Dedifferentiated amniotic fluid mesenchymal stem cell (primary cell): ENCODE measurements around the gene IMMT.
"Not testable (repeated sequence)": the region's sequence is repeated elsewhere in the genome, so short reads cannot be mapped to it uniquely, and the experiment has no call there.

ENCODE experiments used
- DNase-seq: peaks from one replicate; pipeline ENCODE4 v3.0.0-alpha.2; 2016; ENCODE audit errors: extremely low spot score

Gene IMMT

DNA sequence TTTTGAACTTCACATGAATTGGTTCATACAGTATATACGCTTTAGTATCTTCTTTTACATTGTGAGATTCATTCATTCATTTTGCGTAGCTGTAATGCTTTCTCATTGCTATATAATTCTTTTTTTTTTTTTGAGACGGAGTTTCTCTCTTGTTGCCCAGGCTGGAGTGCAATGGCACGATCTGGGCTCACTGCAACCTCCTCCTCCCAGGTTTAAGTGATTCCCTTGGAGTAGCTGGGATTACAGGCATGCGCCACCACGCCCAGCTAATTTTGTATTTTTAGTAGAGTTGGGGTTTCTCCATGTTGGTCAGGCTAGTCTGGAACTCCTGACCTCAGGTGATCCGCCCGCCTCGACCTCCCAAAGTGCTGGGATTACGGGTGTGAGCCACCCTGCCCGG, 5.3 kb upstream of the IMMT start:
- DNase-seq, result not testable (repeated sequence)

DNA sequence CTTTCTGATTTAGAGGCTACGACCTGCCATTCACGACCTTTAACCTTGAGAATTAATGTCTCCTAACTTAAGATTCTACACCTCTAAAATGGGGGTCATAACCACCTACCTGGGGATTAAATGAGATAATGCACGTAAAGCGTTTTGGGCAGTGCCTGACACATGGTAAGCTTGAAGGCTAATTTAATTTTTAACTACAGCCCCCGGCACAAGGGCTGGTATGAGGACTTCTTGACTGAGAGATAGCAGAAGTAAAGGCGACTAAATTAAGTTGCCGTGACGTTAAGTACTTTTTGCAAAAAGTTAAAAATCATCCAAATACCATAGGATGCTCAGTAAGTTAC, 4.5 kb upstream of the IMMT start:
- no peak for DNase-seq

DNA sequence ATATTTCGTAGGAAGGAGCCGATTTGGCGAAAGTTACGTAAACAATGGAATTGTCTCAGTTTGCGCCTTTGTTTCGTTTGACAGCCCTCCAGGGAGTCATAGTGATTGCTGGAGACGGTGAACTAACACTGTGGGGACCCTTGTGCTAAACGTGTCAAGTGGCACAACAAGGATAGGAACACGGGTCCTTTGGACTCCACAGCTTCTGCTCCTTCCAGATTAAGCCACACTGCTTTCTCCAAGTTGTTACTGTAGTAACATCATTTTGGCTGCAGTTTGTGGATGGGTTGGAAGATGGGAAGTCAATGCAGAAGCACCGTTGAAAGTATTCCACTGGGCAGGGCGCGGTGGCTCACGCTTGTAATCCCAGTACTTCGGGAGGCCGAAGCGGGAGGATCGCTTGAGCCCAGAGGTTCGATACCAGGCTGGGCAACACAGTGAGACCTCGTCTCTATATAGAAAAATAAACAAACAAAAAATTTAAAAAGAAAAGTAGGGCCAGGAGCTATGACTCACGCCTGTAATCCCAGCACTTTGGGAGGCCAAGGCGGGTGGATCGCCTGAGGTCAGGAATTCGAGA, 636 bp upstream of the IMMT start:
- no peak for DNase-seq

DNA sequence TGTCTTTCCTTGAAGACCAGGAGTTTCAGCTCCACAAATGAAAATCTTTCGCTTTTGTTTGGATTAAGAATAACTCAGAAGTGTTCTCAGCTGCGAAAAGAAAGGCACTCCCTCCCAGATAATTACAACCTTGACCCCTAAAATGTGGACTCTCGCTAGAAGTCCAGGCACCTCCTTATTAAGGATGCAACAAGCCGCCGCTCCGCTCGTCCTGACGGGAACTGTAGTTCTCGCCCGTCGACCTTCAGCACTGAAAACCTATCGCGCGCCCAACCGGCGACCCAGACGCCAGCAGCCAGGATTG, 559 bp downstream of the IMMT start:
- DNase-seq, result no peak

DNA sequence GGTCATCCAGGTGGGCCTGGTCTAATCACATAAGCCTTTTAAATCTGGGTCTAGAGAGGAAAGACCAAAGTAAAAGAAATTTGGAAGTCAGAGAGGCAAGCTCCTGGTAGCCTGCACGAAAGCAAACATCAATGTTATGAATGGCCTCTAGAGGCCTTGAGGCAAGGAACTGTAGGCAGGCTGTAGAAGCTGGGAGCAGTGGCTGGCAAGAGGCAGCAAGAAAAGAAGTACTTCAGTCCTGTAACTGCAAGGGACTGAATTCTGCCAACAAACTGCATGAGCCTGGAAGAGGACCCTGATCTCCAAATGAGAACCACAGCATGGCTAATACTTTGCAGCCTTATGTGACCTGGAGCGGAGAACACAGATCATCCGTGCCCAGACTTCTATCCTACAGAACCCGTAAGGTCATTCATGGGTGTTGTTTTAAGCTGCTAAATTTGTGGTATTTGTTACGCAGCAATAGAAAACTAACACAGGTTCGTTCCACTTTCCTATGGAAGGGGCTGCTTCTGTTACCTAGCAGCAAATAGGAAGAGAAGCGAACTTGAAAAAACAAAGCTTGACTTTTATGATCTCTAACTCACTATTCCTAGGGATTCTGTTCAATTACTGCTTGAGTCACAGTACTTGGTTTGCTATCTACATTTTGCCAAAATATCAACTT, 1.2 kb downstream of the IMMT start:
- no peak for DNase-seq

DNA sequence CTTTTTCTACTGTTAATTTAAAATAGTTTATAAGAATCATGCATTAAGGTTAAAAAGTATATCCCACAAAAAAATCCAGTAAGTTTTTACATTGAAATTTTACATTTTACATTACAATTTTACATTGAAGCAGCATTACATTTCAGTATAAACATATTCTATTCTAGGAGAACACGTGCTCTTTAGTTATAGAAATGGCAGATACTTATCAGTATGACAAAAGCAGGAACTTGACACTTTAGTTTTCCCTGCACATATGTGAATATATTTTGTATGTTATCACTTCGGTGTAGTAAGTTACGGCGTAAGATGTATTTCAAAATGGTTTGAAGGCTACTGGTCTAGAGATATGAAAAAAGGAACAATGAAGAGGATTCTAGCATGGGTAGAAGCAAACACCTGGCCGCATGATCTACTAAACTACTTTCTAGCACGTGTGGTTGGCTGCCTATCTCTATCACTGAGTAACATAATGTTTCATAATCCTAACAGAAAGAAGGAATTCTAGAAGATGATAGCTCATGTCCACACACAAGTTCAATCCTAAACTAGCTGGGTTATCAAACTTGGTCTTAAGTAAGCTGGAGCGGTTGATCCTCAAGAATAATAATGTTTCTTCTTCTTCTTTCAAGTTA, 5.4 kb downstream of the IMMT start:
- no peak for DNase-seq

DNA sequence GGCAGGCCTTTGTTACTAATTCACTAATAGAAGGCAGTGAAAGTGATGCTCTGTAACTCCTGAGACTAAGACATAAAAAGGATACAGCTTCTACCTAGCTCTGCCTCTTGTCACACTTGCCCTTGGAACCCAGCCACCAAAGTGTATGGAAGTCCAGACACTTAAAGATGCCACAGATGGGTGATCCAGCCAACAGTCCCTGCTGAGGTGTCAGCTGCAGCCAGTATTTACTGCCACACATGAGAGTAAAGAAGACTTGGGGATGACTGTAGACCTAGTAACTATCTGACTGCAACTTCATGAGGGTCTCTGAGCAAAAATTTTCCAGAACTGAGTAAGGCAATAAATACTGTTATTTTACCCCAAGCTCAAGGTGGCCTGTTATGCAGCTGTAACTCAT, 8.8 kb downstream of the IMMT start:
- no peak for DNase-seq

DNA sequence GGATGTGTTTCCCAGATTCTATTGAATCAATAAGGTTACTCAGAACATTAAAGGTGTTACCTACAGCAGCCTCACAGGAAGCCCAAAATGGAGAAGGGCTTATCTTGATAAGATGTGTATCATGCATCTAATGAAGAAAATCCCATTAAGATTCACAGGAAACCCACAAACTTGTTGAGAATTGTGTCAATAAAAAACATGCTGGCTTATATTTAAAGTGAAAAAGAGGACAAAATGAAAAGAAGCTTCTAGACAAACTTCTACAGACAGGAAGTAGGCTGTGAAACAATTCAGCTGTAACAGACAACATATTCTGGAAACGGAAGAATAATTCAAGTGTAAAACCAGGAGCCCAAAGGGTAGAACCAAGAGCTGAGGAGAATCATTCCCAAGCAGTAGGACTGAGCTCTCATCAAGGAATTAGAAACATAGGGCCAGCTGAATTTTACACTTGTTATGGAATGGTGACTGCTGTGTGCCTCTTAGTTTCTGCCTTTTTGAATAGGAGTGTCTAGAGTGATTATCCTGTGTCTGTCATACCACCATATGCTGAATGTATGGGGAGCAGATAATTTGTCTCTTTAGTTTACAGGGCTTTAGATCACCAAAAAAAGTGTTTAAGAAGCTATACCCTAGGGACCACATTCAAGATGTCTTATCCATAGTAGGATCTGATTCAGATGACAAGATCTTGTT, 9.6 kb downstream of the IMMT start:
- DNase-seq, result no peak

DNA sequence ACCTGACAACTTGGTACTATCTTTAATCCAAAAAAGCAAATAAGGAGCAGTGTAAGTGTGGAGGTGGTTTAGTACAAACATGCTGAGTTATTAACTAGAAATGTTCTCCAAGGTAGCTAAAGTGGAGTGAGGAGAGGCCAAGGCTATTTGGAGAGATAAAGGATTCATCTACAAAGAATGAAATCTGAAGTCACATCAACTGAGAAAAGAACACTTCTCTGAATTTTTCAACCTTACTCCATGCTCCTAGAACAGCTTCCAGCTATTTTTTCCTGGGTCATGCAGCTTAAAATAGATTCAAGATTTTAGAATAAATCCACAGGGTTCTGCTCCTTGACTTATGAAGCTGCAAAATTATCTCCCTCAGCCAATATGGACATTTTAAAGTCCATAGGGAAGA, 18.7 kb downstream of the IMMT start:
- DNase-seq, result no peak

DNA sequence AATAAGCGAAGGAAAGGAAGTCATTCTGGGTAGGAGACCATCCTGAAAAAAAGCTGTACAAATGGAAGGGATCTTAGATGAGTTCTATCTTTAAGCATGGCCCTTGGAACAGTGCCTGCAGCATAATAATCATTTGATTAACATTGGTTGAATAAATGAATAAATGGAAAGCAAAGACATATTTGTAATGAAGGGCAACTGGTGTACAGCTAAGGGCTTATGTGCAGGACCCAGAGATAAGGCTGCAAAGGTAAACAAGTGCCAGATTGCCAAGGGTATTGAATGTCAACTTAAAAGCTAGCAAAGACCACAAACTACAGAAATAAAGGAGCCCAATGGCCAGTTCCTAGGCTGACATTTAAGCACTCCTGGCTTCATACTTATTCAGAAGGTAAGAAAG, 19.4 kb downstream of the IMMT start:
- DNase-seq, result no peak

DNA sequence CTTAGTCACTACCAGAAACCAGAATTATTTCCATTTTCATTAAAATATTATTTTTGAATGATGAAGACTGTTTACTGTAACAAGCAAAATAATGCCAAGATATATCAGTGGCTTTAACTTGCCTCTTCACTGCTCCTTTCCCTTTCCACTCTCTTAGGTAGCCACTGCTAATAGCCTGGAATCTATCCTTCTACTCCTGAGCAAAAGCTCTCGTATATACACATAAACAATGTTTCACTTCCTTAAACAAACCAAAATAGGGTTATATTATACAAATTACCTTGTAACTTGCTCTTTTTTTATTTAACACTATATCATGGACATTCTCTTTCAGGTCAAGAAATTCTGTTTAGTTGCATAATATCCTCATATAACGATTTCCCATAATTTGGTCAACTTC, 20.8 kb downstream of the IMMT start:
- DNase-seq, result no peak

DNA sequence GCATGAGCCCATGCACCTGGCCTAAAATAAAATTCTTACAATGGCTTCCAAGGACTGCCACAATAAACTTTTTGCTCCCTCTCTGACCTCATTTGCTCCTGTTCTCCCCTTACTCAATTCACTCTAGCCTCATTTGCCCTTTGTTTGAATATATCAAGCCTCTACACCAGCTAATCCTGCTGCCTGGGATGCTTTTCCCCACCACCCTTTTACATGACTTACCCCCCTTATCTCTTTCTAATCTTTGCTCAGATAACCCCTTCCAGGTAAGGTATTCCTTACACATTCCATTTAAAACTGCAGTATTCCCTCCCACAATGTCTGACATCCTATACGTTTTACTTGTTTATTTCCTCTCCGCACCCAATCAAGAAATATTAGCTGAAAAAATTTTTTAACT, 22.7 kb downstream of the IMMT start:
- no peak for DNase-seq

DNA sequence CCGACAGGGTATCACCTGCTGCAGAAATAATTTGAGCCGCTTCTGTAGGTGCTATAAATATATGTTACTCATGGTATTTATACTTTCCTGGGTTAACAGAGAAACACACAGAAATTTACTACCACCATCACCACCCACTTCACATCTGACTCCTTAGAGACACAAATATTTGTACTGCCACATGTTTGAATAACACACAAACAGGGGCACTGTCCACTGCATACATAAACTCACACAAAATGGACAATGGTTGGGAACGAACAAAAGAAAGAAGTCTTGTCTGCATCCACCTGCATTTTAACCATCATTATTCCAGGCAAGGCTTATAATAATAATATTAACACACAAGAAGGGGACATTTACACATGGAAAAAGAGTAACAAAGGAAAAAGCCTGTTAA, 24.0 kb downstream of the IMMT start:
- no peak for DNase-seq

DNA sequence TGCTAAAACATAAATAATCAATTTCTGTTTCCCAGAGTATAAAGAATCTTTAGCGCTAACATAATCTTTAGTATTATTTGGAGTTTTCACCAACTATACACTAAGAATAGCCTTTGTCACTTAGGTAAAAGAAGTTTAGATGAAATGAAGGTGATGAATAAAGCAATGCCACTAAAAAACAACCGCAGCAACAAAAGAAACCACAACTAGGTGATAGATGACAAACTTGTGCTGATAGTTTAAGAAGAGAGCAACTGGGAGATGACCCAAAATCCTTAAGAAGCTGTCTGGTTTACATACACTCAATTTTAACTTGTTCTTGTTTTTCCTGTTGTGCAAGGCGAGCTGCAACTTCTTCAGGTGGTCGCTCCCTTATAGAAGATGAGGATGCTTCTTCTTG, 24.8 kb downstream of the IMMT start:
- DNase-seq, result no peak

DNA sequence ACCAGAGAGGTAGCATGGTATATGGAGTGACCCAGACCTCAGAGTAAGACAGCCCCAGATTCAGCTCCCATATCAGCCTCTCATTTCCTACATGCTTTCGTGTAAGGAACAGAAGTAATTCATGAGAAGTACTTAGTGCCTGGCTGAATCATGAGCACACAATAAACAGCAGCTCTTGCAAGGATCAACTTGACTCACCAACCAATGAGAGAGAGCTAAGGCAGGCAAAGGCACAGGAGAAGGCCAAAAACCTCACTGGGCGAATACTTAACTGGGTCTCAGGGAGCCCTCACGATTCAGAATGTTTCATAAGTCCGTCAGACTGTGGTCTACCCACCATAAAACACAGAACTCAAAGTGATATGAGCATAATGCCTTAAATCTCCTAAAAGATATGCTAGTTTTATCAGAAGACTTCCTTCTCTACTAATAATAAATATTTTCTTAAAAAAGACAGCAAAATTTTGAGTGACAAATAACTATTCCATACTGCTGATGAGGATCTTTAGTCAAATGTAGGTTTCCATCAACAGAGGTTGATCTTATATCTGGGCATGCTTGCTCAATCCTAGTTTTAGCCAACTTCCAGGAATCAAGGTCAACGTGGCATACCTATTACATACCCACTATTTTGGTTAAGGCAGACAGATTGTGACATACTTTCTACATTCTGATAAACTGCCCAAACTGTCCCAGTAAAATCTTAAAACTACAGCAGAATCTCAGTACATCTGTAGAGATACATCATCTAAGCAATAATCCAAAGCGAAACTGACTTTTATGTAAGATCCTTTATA, 34.9 kb downstream of the IMMT start:
- DNase-seq, result no peak

DNA sequence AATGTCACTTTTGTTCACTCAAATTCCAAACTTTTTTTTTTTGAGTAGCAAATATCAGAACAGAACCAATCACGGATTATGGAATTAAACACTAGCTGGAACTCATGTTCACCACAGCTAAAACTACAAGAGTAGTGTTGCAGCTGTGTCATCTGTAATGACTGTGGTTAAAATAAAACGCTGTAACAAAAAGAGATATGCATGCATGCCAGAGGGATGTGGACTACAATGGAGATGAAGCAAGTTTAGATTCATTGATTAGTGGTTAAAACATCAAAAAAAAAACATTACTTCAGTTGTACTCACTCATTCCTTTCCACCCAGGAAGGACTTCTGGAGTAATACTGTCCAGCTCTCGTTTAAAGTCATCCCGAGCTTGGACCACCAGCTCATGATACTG, 37.0 kb downstream of the IMMT start:
- DNase-seq, result no peak

DNA sequence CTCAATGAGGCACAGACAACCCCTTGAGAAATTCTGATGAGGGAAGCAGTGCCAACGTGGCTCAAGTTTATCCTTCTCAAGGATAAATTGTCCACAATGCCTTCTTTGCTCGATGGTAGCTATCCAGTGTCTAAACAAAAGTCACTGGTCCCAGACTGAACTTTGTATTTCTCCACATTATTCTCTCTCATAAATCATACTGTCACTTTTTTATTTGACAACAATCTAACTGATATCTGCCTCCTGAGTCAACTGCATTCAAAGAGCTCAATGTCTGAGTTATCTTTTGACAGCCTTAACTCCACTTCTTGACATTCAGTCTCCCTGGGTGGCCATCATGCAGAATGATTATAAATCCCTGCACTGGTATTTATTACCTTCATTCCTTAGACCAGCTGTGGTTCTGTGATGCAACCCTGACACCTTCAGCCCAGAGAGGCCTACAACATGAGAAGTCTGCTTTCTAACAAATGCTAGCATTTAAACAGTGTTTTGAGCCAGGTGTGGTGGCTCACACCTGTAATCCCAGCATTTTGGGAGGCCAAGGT, 38.2 kb downstream of the IMMT start:
- DNase-seq, result no peak

DNA sequence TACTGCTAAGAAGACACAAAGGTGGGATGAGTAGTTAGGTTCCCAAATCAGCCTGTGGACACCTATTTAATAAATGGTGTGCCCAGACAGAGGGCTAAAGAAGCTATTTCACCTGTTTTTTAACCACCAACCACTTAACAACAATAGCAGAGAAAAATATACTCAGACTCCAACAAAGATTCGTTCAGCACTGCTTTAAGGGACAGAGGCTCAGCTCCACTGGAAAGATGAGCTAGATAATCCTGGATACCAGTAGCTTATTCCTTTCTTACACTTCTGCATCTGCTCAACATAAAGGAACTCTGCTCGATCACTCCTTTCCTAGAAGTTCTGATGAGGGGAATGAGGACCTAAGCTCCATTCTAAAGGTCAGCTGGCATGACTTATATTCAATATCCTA, 44.8 kb downstream of the IMMT start:
- no peak for DNase-seq

DNA sequence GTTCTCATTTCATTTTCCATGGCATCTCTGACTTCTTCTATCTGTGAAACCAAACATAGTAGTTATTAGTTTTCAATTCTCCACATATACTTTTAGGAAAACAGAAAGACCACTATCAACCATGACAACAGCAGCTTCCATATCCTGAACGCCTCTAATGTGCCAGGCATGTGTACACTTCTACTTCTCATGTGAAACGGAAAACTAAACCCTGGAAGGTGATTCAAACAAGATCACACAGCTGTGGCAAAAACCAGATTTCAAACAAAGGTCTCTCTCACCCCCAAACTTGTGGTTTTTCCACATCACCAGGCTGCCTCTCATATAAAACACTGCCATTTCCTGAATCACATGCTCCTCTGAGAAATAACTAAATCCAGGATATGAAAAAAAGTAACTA, 47.5 kb downstream of the IMMT start:
- DNase-seq, result no peak

DNA sequence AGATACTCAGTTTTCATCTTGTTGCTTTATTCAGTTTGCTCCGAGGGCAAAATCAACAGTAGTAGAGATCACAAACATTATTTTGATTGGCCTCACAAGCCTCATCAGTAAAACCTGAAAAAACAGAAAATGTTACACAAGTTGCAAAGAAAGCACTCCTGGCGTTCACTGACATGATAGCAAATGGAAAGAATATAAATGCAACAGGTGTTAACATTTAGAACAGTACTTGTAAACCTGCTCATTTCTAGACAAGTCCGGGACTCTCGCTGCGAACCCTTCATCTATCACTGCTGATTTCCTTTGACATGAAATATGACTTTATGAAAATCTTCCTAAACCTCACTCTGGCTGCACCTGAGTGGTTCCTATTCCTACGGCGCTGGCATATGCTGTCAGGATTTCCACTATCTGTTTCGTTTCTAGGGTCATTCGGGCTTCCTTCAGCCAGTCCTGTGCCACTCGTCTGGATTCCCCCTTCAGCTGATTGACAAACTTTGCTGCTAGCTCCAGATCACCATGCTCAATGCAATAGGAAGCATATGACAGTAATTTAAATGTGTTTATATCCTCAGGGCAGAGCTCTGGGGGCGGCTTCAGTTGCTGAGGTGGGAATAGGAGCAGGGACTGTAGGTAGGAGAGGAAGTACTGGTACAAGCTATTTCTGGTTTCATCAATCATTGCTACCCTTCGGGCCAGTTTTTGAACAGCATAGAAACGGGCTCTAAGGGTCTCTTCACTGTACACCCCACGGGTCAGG, 51.2 kb downstream of the IMMT start:
- no peak for DNase-seq

DNA sequence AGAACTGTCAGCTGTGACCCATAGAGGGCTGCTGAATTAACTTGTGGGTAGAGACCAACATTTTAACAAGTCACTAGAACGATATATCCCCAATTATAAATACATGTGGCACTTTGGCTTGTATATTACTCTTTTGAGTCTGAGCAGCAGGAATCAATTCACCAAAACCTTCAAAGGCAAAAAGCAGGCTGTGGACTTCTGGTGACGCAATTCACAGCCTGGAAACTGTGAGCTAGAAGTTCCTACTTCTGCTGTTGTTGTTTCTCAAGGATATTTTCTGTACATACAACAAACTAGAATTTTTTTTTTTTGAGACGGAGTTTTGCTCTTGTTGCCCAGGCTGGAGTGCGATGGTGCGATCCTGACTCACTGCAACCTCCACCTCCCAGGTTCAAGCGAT, 52.0 kb downstream of the IMMT start:
- no peak for DNase-seq
